Activated CD8-positive, alpha-beta T cell treated with anti-CD3 and anti-CD28 coated beads, Interleukin-2, amount 10 ng/mL, durations not matched to agents 7 days and 5 days (primary cell): Measurements from ENCODE around the gene YOD1. TPM values are rescaled to one million over a fixed set of nuclear protein-coding genes. Genes with fewer than 3 reads are reported as not detected.

Source experiments
- ATAC-seq: fragments of 150-1000 bp; cut with Tn5 transposase; one replicate; pipeline ENCODE4 v1.10.0; 2021; ENCODE audit warnings: moderate library complexity
- CTCF ChIA-PET: fragments of 350-600 bp; sonication (Branson Sonifier 250); formaldehyde crosslinking; loops from one replicate; lab custom pipeline; 2021; ENCODE audit warnings: antibody characterized with exemption; lab: Charles Lee
- POLR2A ChIA-PET: fragments of 350-600 bp; sonication (Branson Sonifier 250); formaldehyde crosslinking; loops from one replicate; lab custom pipeline; 2021; ENCODE audit warnings: antibody characterized with exemption; lab: Charles Lee
- DNase-seq: peaks from one replicate; pipeline ENCODE4 v3.0.0-alpha.2; 2020
- H3K27ac Mint-ChIP-seq: one replicate; pipeline ENCODE4 v1.8.0; 2021; ENCODE audit warnings: mild to moderate bottlenecking, mixed read lengths
- H3K27me3 Mint-ChIP-seq: one replicate; pipeline ENCODE4 v1.8.0; 2021; ENCODE audit warnings: low read depth, mixed read lengths
- H3K36me3 Mint-ChIP-seq: one replicate; pipeline ENCODE4 v1.8.0; 2021; ENCODE audit warnings: low read depth, mixed read lengths
- H3K4me1 Mint-ChIP-seq: one replicate; pipeline ENCODE4 v1.8.0; 2021; ENCODE audit warnings: low read depth, mixed read lengths
- H3K4me3 Mint-ChIP-seq: one replicate; pipeline ENCODE4 v1.8.0; 2021; ENCODE audit warnings: mild to moderate bottlenecking, mixed read lengths
- H3K9me3 Mint-ChIP-seq: one replicate; pipeline ENCODE4 v1.8.0; 2022; ENCODE audit warnings: mixed read lengths; ENCODE audit not compliant: insufficient read depth
- total RNA-seq, 2 experiments: library from RNA; stranded (reverse); gene quantifications; one replicate each; pipeline ENCODE4 v1.2.3, GENCODE V29; 2021

The YOD1 gene
- total RNA-seq, 2 experiments from 2014 or later, result 7.7 to 8.7 TPM

DNA sequence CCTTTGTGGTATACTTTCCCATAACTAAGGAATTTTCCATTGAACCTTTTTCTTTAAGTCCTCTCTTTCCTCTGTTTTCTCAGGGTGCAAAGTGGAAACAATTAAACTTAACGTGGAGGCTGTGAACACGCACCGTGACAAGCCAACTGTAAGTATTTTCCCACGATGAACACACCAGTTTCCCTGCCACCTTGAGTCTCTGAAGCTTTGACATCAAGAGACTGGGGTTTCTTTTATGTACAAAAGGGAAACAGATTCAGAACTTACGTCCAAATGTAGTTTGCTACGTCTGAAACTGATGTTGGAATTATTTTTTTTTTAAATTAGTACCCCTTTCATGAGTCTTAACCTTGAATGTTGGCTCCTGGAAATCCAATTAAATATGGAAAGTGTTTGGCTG is 20.4 kb upstream of the YOD1 start:
- POLR2A ChIA-PET, result interaction anchor here (0.8 kb wide), 2 partner anchors 11 to 250 kb away, joined by 3 read pairs; partner anchors contain the start of gene CD55
- Mint-ChIP-seq H3K27ac (peak overlapping the region; percentile 88), H3K4me3 (peak overlapping the region; percentile 37), H3K27me3 (no peaks in the 10 kb centered on the region), H3K36me3 (peaks cover 26% of the 10 kb centered on the region), H3K9me3 (no peaks in the 10 kb centered on the region), H3K4me1 (peaks cover 53% of the 10 kb centered on the region)
- ATAC-seq, result peak; percentile 20
- CTCF ChIA-PET, result interaction anchor here (0.6 to 3.4 kb wide), 18 partner anchors 9 to 428 kb away, joined by 3 to 21 read pairs (median 5); partner anchors contain the start of genes FCMR and PFKFB2
- DNase-seq, result peak; percentile 19

DNA sequence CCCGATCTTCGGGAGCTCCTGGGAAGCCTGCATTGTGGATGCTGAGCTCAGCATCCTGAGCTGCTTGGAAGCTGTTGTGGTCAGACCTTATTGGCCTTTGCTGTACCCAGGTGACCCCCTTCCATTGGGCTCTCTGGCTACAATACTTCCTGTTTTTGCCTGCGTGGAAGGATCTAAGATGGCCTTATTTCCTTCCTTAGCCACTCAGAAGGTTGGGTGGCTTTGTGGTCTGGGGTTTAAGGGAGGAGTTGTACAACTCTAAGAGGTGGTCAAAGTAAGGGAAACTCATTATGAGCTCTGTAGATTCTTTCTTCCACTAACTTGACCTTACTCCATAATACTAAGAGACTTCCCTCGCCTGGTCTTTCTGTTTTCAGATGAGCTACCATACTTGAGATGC is 19.8 kb upstream of the YOD1 start:
- H3K4me1 Mint-ChIP-seq, result peaks cover 53% of the 10 kb centered on the region
- H3K27ac Mint-ChIP-seq, result peak overlapping the region; percentile 88
- ChIA-PET POLR2A (interaction anchor here (0.5 to 0.8 kb wide), 2 partner anchors 251 to 529 kb away, joined by 3 read pairs; partner anchors contain the start of gene CD55), CTCF (interaction anchor here (0.6 to 3.4 kb wide), 18 partner anchors 8 to 429 kb away, joined by 3 to 21 read pairs (median 5); partner anchors contain the start of genes FCMR and PFKFB2)
- no peaks in the 10 kb centered on the region for H3K9me3 Mint-ChIP-seq
- peak overlapping the region; percentile 52 for H3K4me3 Mint-ChIP-seq
- DNase-seq (peak; percentile 75), ATAC-seq (peak; percentile 75)
- peaks cover 26% of the 10 kb centered on the region for H3K36me3 Mint-ChIP-seq
- H3K27me3 Mint-ChIP-seq, result no peaks in the 10 kb centered on the region

GRCh38 chr1:207069858-207070506 is 19.0 kb upstream of the YOD1 start:
- ATAC-seq (peak; percentile 8), DNase-seq (no peak)
- CTCF ChIA-PET, result interaction anchor here (1.0 to 3.4 kb wide), 11 partner anchors 9 to 157 kb away, joined by 3 to 21 read pairs (median 7); partner anchors contain the start of gene PFKFB2
- H3K27ac Mint-ChIP-seq, result peak overlapping the region; percentile 88
- POLR2A ChIA-PET, result no interaction called here
- H3K4me1 Mint-ChIP-seq, result peaks cover 53% of the 10 kb centered on the region
- no peak overlapping the region for H3K4me3 Mint-ChIP-seq
- peaks cover 28% of the 10 kb centered on the region for H3K36me3 Mint-ChIP-seq
- no peaks in the 10 kb centered on the region for H3K27me3 Mint-ChIP-seq
- no peaks in the 10 kb centered on the region for H3K9me3 Mint-ChIP-seq

DNA sequence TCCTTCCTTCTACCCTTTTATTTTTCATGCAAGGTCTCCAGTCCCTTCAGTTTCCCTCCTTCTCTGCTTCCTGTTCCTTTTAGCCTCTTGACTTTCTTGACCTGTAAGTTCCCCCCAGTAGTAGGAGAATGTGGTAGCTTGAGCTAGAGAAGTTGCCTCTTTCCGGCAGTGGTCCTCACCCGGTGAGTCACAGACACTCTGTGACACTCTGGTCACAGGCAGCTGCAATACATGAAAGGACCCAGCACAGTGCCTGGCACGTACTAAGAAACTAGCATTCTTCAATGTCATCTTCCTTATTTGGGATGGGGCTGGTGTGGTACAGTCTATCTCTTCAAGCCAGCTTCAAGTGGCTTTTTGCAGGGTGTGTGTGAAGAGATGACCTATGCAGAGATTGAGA is 18.1 kb upstream of the YOD1 start:
- Mint-ChIP-seq H3K4me1 (peaks cover 53% of the 10 kb centered on the region), H3K27me3 (no peaks in the 10 kb centered on the region), H3K4me3 (peak overlapping the region; percentile 42), H3K27ac (peak overlapping the region; percentile 88), H3K9me3 (no peaks in the 10 kb centered on the region), H3K36me3 (peaks cover 28% of the 10 kb centered on the region)
- ATAC-seq (peak; percentile 60), DNase-seq (peak; percentile 53)
- CTCF ChIA-PET, result interaction anchor here (0.8 to 2.5 kb wide), 9 partner anchors 8 to 64 kb away, joined by 3 to 9 read pairs (median 4); partner anchors contain the start of gene PFKFB2
- POLR2A ChIA-PET, result interaction anchor here (1.2 kb wide), 1 partner anchor 19 kb away, joined by 3 read pairs; no protein-coding TSS in a partner anchor

DNA sequence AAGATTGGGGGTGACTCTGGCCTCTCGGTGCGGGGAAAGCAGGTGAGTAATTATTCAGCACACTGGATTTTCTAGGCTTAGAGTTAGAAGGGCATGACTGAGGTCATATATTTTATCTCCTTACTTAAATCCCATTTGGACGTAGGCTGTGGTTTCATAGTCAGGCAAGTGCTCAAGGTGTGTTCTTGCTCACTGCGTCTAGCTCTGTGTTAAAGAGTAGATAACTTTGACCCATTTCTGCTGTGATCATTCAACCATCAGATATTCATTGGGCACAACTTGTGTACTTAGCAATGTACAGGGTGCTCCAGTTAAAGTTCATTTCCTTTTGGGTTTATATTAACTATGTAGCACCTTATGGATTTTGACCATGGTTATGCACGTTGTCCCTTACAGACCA is 16.7 kb upstream of the YOD1 start:
- H3K4me3 Mint-ChIP-seq, result no peak overlapping the region
- H3K27ac Mint-ChIP-seq, result no peak overlapping the region
- DNase-seq, result no peak
- H3K9me3 Mint-ChIP-seq, result no peaks in the 10 kb centered on the region
- POLR2A ChIA-PET, result no interaction called here
- H3K4me1 Mint-ChIP-seq, result peaks cover 50% of the 10 kb centered on the region
- no peaks in the 10 kb centered on the region for H3K27me3 Mint-ChIP-seq
- no peak for ATAC-seq
- CTCF ChIA-PET, result interaction anchor here (1.1 to 2.5 kb wide), 3 partner anchors 13 to 17 kb away, joined by 4 to 9 read pairs (median 6); partner anchors contain the start of gene PFKFB2
- peaks cover 25% of the 10 kb centered on the region for H3K36me3 Mint-ChIP-seq

DNA sequence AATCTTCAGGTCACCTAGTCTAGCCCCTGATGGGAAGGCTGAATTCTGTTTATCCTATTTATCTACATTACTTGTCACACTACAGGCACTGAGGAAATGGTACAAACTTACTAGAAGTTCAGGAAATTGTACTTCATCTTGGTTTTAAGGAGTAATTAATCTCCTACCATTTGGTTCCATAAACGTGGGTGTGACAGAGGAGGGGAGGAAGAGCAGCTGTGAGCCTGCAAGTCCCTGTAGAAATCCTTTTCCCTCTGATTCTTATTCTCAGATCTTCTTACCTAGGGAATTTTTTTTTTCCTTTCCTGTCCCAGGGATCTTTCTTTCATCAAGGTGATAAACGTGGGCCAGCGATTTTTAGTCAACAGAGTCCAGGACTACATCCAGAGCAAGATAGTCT is 16.2 kb upstream of the YOD1 start:
- peaks cover 24% of the 10 kb centered on the region for H3K36me3 Mint-ChIP-seq
- ATAC-seq (no peak), DNase-seq (no peak)
- H3K27me3 Mint-ChIP-seq, result no peaks in the 10 kb centered on the region
- H3K4me3 Mint-ChIP-seq, result no peak overlapping the region
- ChIA-PET CTCF (interaction anchor here (1.1 to 2.5 kb wide), 3 partner anchors 12 to 17 kb away, joined by 4 to 9 read pairs (median 6); partner anchors contain the start of gene PFKFB2), POLR2A (no interaction called here)
- no peaks in the 10 kb centered on the region for H3K9me3 Mint-ChIP-seq
- no peak overlapping the region for H3K27ac Mint-ChIP-seq
- H3K4me1 Mint-ChIP-seq, result peaks cover 49% of the 10 kb centered on the region

DNA sequence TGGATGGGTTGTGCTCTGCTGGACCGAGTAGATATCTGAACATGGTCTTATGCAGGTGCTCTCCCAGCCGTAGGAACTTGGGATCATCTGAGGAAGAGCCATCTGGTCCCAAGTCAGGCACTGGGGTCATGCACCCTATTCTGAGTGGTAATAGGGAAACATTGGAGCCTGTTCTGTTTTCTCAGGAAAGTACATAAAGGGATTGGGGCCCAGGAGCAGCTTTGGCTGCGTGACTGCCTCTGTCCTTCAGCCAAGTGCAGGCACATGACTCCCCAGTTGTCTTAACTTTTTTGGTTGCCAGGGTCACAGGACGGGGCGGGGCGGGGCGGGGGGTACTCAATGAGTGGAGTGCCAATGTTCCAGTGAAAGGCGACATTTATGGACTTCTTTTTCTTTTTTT is 13.6 kb upstream of the YOD1 start:
- peaks cover 23% of the 10 kb centered on the region for H3K4me1 Mint-ChIP-seq
- no peaks in the 10 kb centered on the region for H3K9me3 Mint-ChIP-seq
- DNase-seq, result no peak
- ATAC-seq, result no peak
- H3K27me3 Mint-ChIP-seq, result no peaks in the 10 kb centered on the region
- no peak overlapping the region for H3K4me3 Mint-ChIP-seq
- POLR2A ChIA-PET, result no interaction called here
- no peak overlapping the region for H3K27ac Mint-ChIP-seq
- CTCF ChIA-PET, result no interaction called here
- peaks cover 9% of the 10 kb centered on the region for H3K36me3 Mint-ChIP-seq

GRCh38 chr1:207063014-207063413 is 12.0 kb upstream of the YOD1 start:
- POLR2A ChIA-PET, result no interaction called here
- Mint-ChIP-seq H3K36me3 (peaks cover 3% of the 10 kb centered on the region), H3K27ac (no peak overlapping the region), H3K27me3 (no peaks in the 10 kb centered on the region), H3K4me1 (peaks cover 12% of the 10 kb centered on the region), H3K4me3 (no peak overlapping the region), H3K9me3 (no peaks in the 10 kb centered on the region)
- CTCF ChIA-PET, result interaction anchor here (0.6 to 1.5 kb wide), 2 partner anchors 8 to 17 kb away, joined by 3 read pairs; no protein-coding TSS in a partner anchor
- DNase-seq, result no peak
- ATAC-seq, result no peak

GRCh38 chr1:207062058-207062457 is 11.1 kb upstream of the YOD1 start:
- DNase-seq (no peak), ATAC-seq (no peak)
- POLR2A ChIA-PET, result no interaction called here
- no peak overlapping the region for H3K27ac Mint-ChIP-seq
- H3K36me3 Mint-ChIP-seq, result peaks cover 3% of the 10 kb centered on the region
- peaks cover 10% of the 10 kb centered on the region for H3K4me1 Mint-ChIP-seq
- CTCF ChIA-PET, result interaction anchor here (1.5 to 2.6 kb wide), 3 partner anchors 9 to 18 kb away, joined by 3 to 12 read pairs (median 7); no protein-coding TSS in a partner anchor
- H3K4me3 Mint-ChIP-seq, result no peak overlapping the region
- no peaks in the 10 kb centered on the region for H3K27me3 Mint-ChIP-seq
- H3K9me3 Mint-ChIP-seq, result no peaks in the 10 kb centered on the region

- Mint-ChIP-seq H3K36me3 (peaks cover 1% of the 10 kb centered on the region), H3K4me3 (no peak overlapping the region), H3K27ac (no peak overlapping the region), H3K4me1 (peaks cover 10% of the 10 kb centered on the region), H3K27me3 (no peaks in the 10 kb centered on the region), H3K9me3 (no peaks in the 10 kb centered on the region)
- ChIA-PET POLR2A (interaction anchor here (0.8 kb wide), 1 partner anchor 11 kb away, joined by 3 read pairs; no protein-coding TSS in a partner anchor), CTCF (interaction anchor here (1.0 to 2.6 kb wide), 6 partner anchors 10 to 23 kb away, joined by 3 to 12 read pairs (median 6); no protein-coding TSS in a partner anchor)
- DNase-seq (no peak), ATAC-seq (no peak)
Observed at GRCh38 chr1:207060596-207060995, 9.6 kb upstream of the YOD1 start.

GRCh38 chr1:207059881-207060280 is 8.9 kb upstream of the YOD1 start:
- no peaks in the 10 kb centered on the region for H3K36me3 Mint-ChIP-seq
- H3K27ac Mint-ChIP-seq, result no peak overlapping the region
- ATAC-seq (no peak), DNase-seq (no peak)
- no peaks in the 10 kb centered on the region for H3K27me3 Mint-ChIP-seq
- ChIA-PET CTCF (interaction anchor here (1.0 to 2.6 kb wide), 6 partner anchors 10 to 24 kb away, joined by 3 to 12 read pairs (median 6); no protein-coding TSS in a partner anchor), POLR2A (no interaction called here)
- no peak overlapping the region for H3K4me3 Mint-ChIP-seq
- H3K4me1 Mint-ChIP-seq, result peaks cover 11% of the 10 kb centered on the region
- H3K9me3 Mint-ChIP-seq, result no peaks in the 10 kb centered on the region
